Endothelial cell of umbilical vein (primary cell): ENCODE results near the gene APRT. TPM values are rescaled to one million over a fixed set of nuclear protein-coding genes. Genes with fewer than 3 reads are reported as not detected.

ENCODE experiments used
- BruUV-seq: library from RNA; stranded (reverse); fragments of 400-500 nt; replicated peaks from 2 replicates; lab custom pipeline; 2021; lab: Mats Ljungman, UMichigan
- CTCF ChIA-PET: fragments of 300-600, 350-600 bp; sonication (Branson Sonifier 250); formaldehyde crosslinking; loops from one replicate; lab custom pipeline; 2021; ENCODE audit warnings: antibody characterized with exemption, inconsistent platforms; lab: Charles Lee
- POLR2A ChIA-PET: fragments of 300-600, 350-600 bp; sonication (Branson Sonifier 250); formaldehyde crosslinking; loops from one replicate; lab custom pipeline; 2021; ENCODE audit warnings: antibody characterized with exemption, inconsistent platforms; lab: Charles Lee
- DNase-seq: peaks from one replicate; pipeline ENCODE4 v3.0.0-alpha.2; 2011; ENCODE audit warnings: low read depth, low spot score
- FAIRE-seq: peaks from 2 replicates; lab custom pipeline; 2011; peaks lifted over from hg19 to GRCh38; lab: Jason Lieb, UNC
- H2AFZ ChIP-seq: 2 replicates; pipeline ENCODE4 v1.6.0; 2012; ENCODE audit warnings: low read depth, low read length, control low read depth, inconsistent platforms
- H3K27ac ChIP-seq: 2 replicates; pipeline ENCODE4 v1.5.1; 2011; ENCODE audit warnings: low read depth, mild to moderate bottlenecking, control low read depth, low read length, moderate library complexity; ENCODE audit not compliant: insufficient read depth
- H3K27me3 ChIP-seq, 2 experiments: 2 replicates each; pipeline versions ENCODE4 v1.6.0 to v1.6.1; 2011; ENCODE audit warnings: low read length in 2 of 2, mixed read lengths in 1 of 2; ENCODE audit not compliant: control insufficient read depth in 2 of 2, insufficient read depth in 2 of 2
- H3K36me3 ChIP-seq, 2 experiments: 2 replicates in 1 of 2; 3 replicates in 1 of 2; pipeline ENCODE4 v1.5.1; 2011; ENCODE audit warnings: low read length in 2 of 2, mild to moderate bottlenecking in 1 of 2, moderate library complexity in 1 of 2; ENCODE audit not compliant: control insufficient read depth in 2 of 2, insufficient read depth in 2 of 2; ENCODE audit errors: extremely low read depth in 1 of 2
- H3K4me1 ChIP-seq: 3 replicates; pipeline ENCODE4 v1.5.1; 2011; ENCODE audit warnings: mild to moderate bottlenecking, low read length; ENCODE audit not compliant: control insufficient read depth, insufficient read depth; ENCODE audit errors: extremely low read depth
- H3K4me2 ChIP-seq: 2 replicates; pipeline ENCODE4 v1.6.1; 2011; ENCODE audit warnings: low read length, control low read depth, mixed read lengths; ENCODE audit not compliant: insufficient read depth
- H3K4me3 ChIP-seq, 3 experiments: fragments of 200-600 bp in 1 of 3; sonication (generic), shearing (Covaris generic) in 1 of 3; replicated peaks in 1 of 3; 2 replicates each; pipeline ENCODE4 v1.5.1; 2011 to 2016; ENCODE audit warnings: control low read depth in 3 of 3, low read length in 3 of 3, mild to moderate bottlenecking in 2 of 3, inconsistent platforms in 1 of 3, low read depth in 1 of 3, moderate library complexity in 1 of 3; ENCODE audit not compliant: insufficient read depth in 1 of 3
- H3K79me2 ChIP-seq: 2 replicates; pipeline ENCODE4 v1.6.0; 2012; ENCODE audit warnings: low read length, inconsistent platforms; ENCODE audit not compliant: control insufficient read depth, insufficient read depth
- H3K9ac ChIP-seq: replicated peaks from 2 replicates; pipeline ENCODE3; 2011; ENCODE audit warnings: low read length, control low read depth; ENCODE audit not compliant: insufficient read depth; ENCODE audit errors: extremely low read depth
- H3K9me1 ChIP-seq: replicated peaks from 3 replicates; pipeline ENCODE4 v1.6.0; 2011; ENCODE audit warnings: mild to moderate bottlenecking, low read length; ENCODE audit not compliant: control insufficient read depth, insufficient read depth; ENCODE audit errors: extremely low read depth
- H3K9me3 ChIP-seq: replicated peaks from 2 replicates; pipeline ENCODE4 v1.5.1; 2012; ENCODE audit warnings: low read length, inconsistent platforms; ENCODE audit not compliant: control insufficient read depth, insufficient read depth
- H4K20me1 ChIP-seq: replicated peaks from 2 replicates; pipeline ENCODE3; 2011; ENCODE audit warnings: mild to moderate bottlenecking, low read length; ENCODE audit not compliant: control insufficient read depth, insufficient read depth; ENCODE audit errors: extremely low read depth
- EZH2 ChIP-seq: IDR thresholded peaks from 2 replicates; pipeline ENCODE4 v1.6.1; 2012; ENCODE audit warnings: borderline replicate concordance, low read depth, mild to moderate bottlenecking, moderate library complexity, low read length, inconsistent platforms; ENCODE audit not compliant: severe bottlenecking
- FOS ChIP-seq: IDR thresholded peaks from 2 replicates; pipeline ENCODE4 v1.6.1; 2011; ENCODE audit warnings: mild to moderate bottlenecking, low read length, moderate library complexity, borderline replicate concordance; ENCODE audit not compliant: insufficient read depth
- GATA2 ChIP-seq: IDR thresholded peaks from 2 replicates; pipeline ENCODE4 v1.7.0; 2011; ENCODE audit warnings: low read depth, mild to moderate bottlenecking, moderate library complexity, mixed read lengths, low read length; ENCODE audit not compliant: insufficient read length, insufficient read depth
- JUN ChIP-seq: IDR thresholded peaks from 2 replicates; pipeline ENCODE4 v1.6.1; 2011; ENCODE audit warnings: borderline replicate concordance, low read depth; ENCODE audit not compliant: insufficient read length, insufficient read depth
- MAX ChIP-seq: IDR thresholded peaks from 2 replicates; pipeline ENCODE4 v1.6.1; 2011; ENCODE audit not compliant: insufficient read depth, insufficient read length
- MYC ChIP-seq: IDR thresholded peaks from one replicate; pipeline ENCODE4 v1.6.1; 2011; ENCODE audit warnings: mild to moderate bottlenecking, low read depth, low read length
- POLR2A ChIP-seq: IDR thresholded peaks from 2 replicates; pipeline ENCODE4 v1.6.1; 2012; ENCODE audit warnings: low read depth, mild to moderate bottlenecking, control low read depth, low read length
- POLR2AphosphoS5 ChIP-seq: IDR thresholded peaks from 2 replicates; pipeline ENCODE4 v1.6.1; 2012; ENCODE audit warnings: low read depth, mild to moderate bottlenecking, control low read depth, low read length, moderate library complexity; ENCODE audit not compliant: insufficient read depth
- dilution Hi-C: fragments of 300-500 bp; cut with MboI; formaldehyde crosslinking; loops from one replicate; pipeline ENCODE4 v1.15.0; 2019; ENCODE audit warnings: low sequenced_read_pairs; ENCODE audit not compliant: extremely low pct_ligation_motif_present
- intact Hi-C: fragments of 100-400 bp; cut with micrococcal nuclease; formaldehyde crosslinking; loops from one replicate; pipeline ENCODE4 v1.10.0; 2022
- polyA plus RNA-seq, 4 experiments: library from polyadenylated mRNA; depleted of rRNA in 3 of 4; stranded (reverse) in 3 of 4; unstranded in 1 of 4; fragments of >200 nt; gene quantifications; 2 replicates each; pipeline versions ENCODE4 v1.2.1 to v1.2.3, GENCODE V29; 2011 to 2012; ENCODE audit warnings: missing spikeins in 1 of 4
- total RNA-seq: library from RNA; stranded (reverse); gene quantifications from 2 replicates; pipeline ENCODE4 v1.2.3, GENCODE V29; 2021
- TF ChIP-seq, protein P1 (sequence below), 2 donors: IDR thresholded peaks; 1 replicate in 1 of 2; 2 replicates in 1 of 2; pipeline ENCODE4 v1.5.1; 2011; ENCODE audit warnings: low read length in 2 of 2, mild to moderate bottlenecking in 2 of 2, moderate library complexity in 2 of 2, control low read depth in 1 of 2, inconsistent platforms in 1 of 2, low read depth in 1 of 2; ENCODE audit not compliant: insufficient read depth in 1 of 2; ENCODE audit errors: extremely low read depth in 1 of 2

The APRT gene
- total and polyA plus RNA-seq, 2 donors (not counting 3 experiments of a cell fraction or from before 2014, with no cell fraction given), result 143 to 152 TPM

GRCh38 chr16:88807626-88808453 is 3.9 kb downstream of the APRT start:
- Histone ChIP-seq H4K20me1 (no peaks in the 10 kb centered on the region), H3K9ac (no peak overlapping the region), H3K36me3 (peaks cover 4 to 12% of the 10 kb centered on the region in 2 experiments), H3K9me1 (no peaks in the 10 kb centered on the region), H3K4me3 (no peak overlapping the region), H3K79me2 (peaks cover 44% of the 10 kb centered on the region), H3K27me3 (no peaks in the 10 kb centered on the region), H3K4me1 (peaks cover 27% of the 10 kb centered on the region), H2AFZ (no peak overlapping the region), H3K9me3 (no peaks in the 10 kb centered on the region), H3K27ac (no peak overlapping the region), H3K4me2 (no peak overlapping the region)
- no peak for TF ChIP-seq MAX
- no peak for TF ChIP-seq JUN
- no peak for TF ChIP-seq EZH2
- TF ChIP-seq, protein P1, sequence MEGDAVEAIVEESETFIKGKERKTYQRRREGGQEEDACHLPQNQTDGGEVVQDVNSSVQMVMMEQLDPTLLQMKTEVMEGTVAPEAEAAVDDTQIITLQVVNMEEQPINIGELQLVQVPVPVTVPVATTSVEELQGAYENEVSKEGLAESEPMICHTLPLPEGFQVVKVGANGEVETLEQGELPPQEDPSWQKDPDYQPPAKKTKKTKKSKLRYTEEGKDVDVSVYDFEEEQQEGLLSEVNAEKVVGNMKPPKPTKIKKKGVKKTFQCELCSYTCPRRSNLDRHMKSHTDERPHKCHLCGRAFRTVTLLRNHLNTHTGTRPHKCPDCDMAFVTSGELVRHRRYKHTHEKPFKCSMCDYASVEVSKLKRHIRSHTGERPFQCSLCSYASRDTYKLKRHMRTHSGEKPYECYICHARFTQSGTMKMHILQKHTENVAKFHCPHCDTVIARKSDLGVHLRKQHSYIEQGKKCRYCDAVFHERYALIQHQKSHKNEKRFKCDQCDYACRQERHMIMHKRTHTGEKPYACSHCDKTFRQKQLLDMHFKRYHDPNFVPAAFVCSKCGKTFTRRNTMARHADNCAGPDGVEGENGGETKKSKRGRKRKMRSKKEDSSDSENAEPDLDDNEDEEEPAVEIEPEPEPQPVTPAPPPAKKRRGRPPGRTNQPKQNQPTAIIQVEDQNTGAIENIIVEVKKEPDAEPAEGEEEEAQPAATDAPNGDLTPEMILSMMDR (IDR thresholded peaks at IDR 0.05; ENCODE audit: extremely low read depth in 1 of 2, insufficient read depth in 1 of 2, low read depth in 1 of 2, low read length in 2 of 2), result no peak
- peak; percentile 7 for TF ChIP-seq POLR2A
- peak; percentile 21 for TF ChIP-seq POLR2AphosphoS5
- TF ChIP-seq FOS, result no peak
- TF ChIP-seq MYC, result no peak
- no peak for TF ChIP-seq GATA2
- intact Hi-C loops (no loop called here), dilution Hi-C loops (no loop called here)
- DNase-seq (no peak), FAIRE-seq (no peak)
- ChIA-PET CTCF (interaction anchor here (0.6 to 2.1 kb wide), 2 partner anchors 70 to 98 kb away, joined by 3 to 8 read pairs; no protein-coding TSS in a partner anchor), POLR2A (no interaction called here)
- no TSS peak for BruUV-seq
